ENCODE results near the gene CLDN34.
A peak's percentile ranks its signal among the peaks of the same experiment; 100 is the strongest.

Gene CLDN34

DNA sequence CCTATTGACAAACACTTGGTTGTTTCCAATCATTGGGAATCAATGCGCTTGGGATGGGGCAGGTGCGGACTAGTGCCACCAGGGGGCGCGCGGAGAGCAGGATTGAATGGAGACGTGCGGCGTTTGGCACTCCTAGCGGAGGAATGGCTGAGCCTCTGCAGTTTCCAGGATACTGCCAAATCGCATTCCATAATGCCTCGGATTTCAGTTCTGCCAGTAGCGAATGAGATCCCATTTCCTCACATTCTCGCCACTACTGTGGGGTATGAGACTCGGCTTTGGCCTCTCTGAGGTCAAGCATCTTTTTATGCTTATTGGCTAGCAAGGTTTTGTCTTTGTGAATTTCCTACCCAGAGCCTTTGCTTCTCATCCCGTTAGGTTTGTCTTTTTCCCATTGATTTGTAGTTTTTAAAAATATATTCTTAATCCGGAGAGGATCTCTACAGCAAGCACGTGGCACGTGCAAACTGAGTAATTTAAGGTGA lies 28.7 kb downstream of the CLDN34 start:
- Mint-ChIP-seq H3K27me3 (no peaks in the 10 kb centered on the region), H3K27ac (no peak overlapping the region), H3K4me1 (peaks cover 10 to 15% of the 10 kb centered on the region in 2 donors), H3K9me3 (no peaks in the 10 kb centered on the region), H3K36me3 (no peaks in the 10 kb centered on the region), H3K4me3 (no peak overlapping the region)
- peak; percentile 40 for DNase-seq
- ATAC-seq (replicated peaks), result peak; percentile 53 to 60

GRCh38 chrX:9997041-9997440 lies 29.9 kb downstream of the CLDN34 start:
- Mint-ChIP-seq H3K27me3 (no peaks in the 10 kb centered on the region), H3K9me3 (no peaks in the 10 kb centered on the region), H3K4me1 (peaks cover 10 to 15% of the 10 kb centered on the region in 2 donors), H3K4me3 (no peak overlapping the region), H3K36me3 (no peaks in the 10 kb centered on the region), H3K27ac (peak overlapping the region; percentile 1)
- ATAC-seq (replicated peaks) (no peak), DNase-seq (no peak)

DNA sequence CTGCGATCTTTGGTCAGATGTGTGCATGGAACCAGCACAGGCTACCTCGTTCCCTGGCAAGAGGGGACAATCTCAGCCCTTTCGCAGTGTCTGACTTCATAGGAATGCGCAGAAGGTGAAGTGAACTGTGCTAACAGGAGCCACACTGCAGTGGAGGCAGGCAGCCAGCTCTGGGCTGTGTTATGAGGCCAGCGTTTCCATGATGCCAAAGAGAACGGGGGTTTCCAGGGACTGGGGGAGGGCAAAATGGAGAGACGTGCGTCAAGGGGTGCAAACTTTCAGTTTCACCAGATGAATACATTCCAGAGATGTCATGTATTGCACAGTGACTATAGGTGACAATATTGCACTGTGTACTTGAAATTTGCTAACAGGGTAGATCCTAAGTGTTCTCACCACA lies 30.4 kb downstream of the CLDN34 start:
- Mint-ChIP-seq H3K4me3 (peak overlapping the region in 1 of 2 donors; percentile 43), H3K9me3 (no peaks in the 10 kb centered on the region), H3K27ac (peak overlapping the region; percentile 1), H3K36me3 (no peaks in the 10 kb centered on the region), H3K27me3 (no peaks in the 10 kb centered on the region), H3K4me1 (peaks cover 10 to 15% of the 10 kb centered on the region in 2 donors)
- peak; percentile 83 to 92 for ATAC-seq (replicated peaks)
- DNase-seq, result peak; percentile 49

DNA sequence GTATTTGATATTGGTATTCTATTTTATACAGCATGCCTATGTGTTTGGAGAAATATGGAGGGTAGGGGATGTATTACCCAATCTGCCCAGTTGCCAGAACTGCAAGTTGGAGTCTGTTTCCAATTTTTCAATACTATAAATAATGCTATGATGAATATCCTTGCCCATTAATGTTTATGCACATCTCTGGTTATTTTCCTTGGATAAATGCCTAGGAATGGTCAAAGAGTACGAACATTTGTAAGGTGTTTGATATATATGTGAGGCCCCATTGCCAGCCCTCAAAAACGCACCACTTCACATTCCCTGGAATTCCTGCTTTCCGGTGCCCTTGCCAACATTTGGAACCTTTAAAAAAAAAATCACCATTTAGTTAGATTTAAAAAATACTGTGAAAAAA lies 34.3 kb downstream of the CLDN34 start:
- peaks cover 16 to 24% of the 10 kb centered on the region in 2 donors for H3K4me1 Mint-ChIP-seq
- H3K9me3 Mint-ChIP-seq, result no peaks in the 10 kb centered on the region
- no peaks in the 10 kb centered on the region for H3K27me3 Mint-ChIP-seq
- DNase-seq, result no peak
- H3K27ac Mint-ChIP-seq, result no peak overlapping the region
- no peaks in the 10 kb centered on the region for H3K36me3 Mint-ChIP-seq
- no peak overlapping the region for H3K4me3 Mint-ChIP-seq
- ATAC-seq (replicated peaks), result no peak

GRCh38 chrX:10004832-10005475 lies 37.8 kb downstream of the CLDN34 start:
- Mint-ChIP-seq H3K27me3 (no peaks in the 10 kb centered on the region), H3K36me3 (no peaks in the 10 kb centered on the region), H3K4me1 (peaks cover 3 to 20% of the 10 kb centered on the region in 2 donors), H3K4me3 (no peak overlapping the region), H3K27ac (no peak overlapping the region), H3K9me3 (peaks cover 0 to 1% of the 10 kb centered on the region in 2 donors)
- ATAC-seq (replicated peaks), result no peak
- DNase-seq, result no peak

DNA sequence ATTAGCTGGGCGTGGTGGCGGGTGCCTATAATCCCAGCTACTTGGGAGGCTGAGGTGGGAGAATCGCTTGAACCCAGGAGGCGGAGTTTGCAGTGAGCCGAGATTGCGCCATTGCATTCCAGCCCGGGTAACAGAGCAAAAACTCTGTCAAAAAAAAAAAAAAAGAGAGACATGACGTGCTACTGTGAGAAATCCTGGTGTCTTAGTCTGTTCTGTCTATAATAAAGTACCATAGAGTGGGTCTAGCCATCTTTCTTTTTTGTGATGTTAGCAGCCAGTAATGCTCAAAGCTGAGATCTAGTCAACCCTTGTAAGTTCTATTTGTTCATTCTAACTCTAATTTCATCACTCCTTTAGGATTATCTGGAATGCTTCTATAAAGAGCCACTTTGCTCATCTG lies 38.9 kb downstream of the CLDN34 start:
- no peak overlapping the region for H3K27ac Mint-ChIP-seq
- H3K27me3 Mint-ChIP-seq, result no peaks in the 10 kb centered on the region
- ATAC-seq (replicated peaks), result no peak
- H3K9me3 Mint-ChIP-seq, result peaks cover 0 to 1% of the 10 kb centered on the region in 2 donors
- H3K4me3 Mint-ChIP-seq, result no peak overlapping the region
- peaks cover 11 to 27% of the 10 kb centered on the region in 2 donors for H3K4me1 Mint-ChIP-seq
- no peak for DNase-seq
- H3K36me3 Mint-ChIP-seq, result no peaks in the 10 kb centered on the region

DNA sequence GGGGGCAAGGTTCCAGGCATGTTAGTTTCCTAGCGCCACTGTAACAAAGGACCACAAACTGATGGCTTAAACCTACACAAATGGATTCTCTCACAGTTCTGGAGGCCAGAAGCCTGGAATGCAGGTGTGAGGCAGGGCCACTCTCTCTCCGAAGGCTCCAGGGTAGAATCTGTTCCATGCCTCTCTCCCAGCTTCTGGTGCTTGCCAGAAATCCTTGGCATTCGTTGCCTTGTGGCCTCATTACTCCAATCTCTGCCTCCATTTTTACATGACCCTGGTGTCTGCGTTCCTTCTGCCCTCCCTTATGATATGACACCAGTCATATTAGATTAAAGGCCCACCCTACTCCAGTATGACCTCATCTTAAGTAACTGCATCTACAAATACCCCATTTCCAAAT lies 39.6 kb downstream of the CLDN34 start:
- no peak for DNase-seq
- no peak overlapping the region for H3K27ac Mint-ChIP-seq
- H3K4me3 Mint-ChIP-seq, result no peak overlapping the region
- peaks cover 18 to 34% of the 10 kb centered on the region in 2 donors for H3K4me1 Mint-ChIP-seq
- H3K9me3 Mint-ChIP-seq, result peaks cover 0 to 1% of the 10 kb centered on the region in 2 donors
- ATAC-seq (replicated peaks), result no peak
- H3K36me3 Mint-ChIP-seq, result no peaks in the 10 kb centered on the region
- H3K27me3 Mint-ChIP-seq, result no peaks in the 10 kb centered on the region

GRCh38 chrX:10007621-10008020 lies 40.5 kb downstream of the CLDN34 start:
- Mint-ChIP-seq H3K4me3 (no peak overlapping the region), H3K27me3 (peaks cover 0 to under 1% of the 10 kb centered on the region in 2 donors), H3K36me3 (no peaks in the 10 kb centered on the region), H3K9me3 (peaks cover 0 to 1% of the 10 kb centered on the region in 2 donors), H3K4me1 (peaks cover 22 to 42% of the 10 kb centered on the region in 2 donors), H3K27ac (no peak overlapping the region)
- no peak for DNase-seq
- ATAC-seq (replicated peaks), result peak in 1 of 2 donors; percentile 10

DNA sequence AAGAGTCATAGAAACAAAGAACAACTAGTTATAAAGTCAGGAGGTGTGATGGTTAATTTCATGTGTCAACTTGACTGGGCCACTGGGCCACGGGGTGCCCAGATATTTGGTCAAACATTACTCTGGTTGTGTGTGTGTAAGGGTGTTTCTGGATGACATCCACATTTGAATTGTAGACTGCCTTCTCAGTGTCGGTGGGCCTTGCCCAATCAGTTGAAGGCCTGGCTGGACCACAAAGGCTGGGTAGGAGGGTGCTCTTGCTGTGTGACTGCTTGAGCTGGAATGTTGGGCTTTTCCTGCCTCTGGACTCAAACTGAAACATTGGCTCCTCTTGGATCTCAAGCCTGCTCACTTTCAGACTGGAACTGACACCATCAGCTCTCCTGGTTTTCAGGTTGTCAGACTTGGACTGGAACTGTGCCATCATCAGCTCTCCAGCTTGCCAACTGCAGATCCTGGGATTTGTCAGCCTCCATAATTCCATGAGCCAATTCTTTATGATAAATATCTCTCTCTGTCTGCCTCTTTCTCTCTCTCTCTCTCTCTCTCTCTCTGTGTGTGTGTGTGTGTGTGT lies 41.4 kb downstream of the CLDN34 start:
- Mint-ChIP-seq H3K36me3 (no peaks in the 10 kb centered on the region), H3K9me3 (peaks cover 0 to 1% of the 10 kb centered on the region in 2 donors), H3K4me3 (no peak overlapping the region), H3K27ac (no peak overlapping the region), H3K4me1 (peaks cover 27 to 43% of the 10 kb centered on the region in 2 donors), H3K27me3 (peaks cover 0 to 6% of the 10 kb centered on the region in 2 donors)
- ATAC-seq (replicated peaks) (no peak), DNase-seq (no peak)

GRCh38 chrX:10009741-10010140 lies 42.6 kb downstream of the CLDN34 start:
- DNase-seq (no peak), ATAC-seq (replicated peaks) (no peak)
- Mint-ChIP-seq H3K4me3 (no peak overlapping the region), H3K27ac (peak overlapping the region; percentile 20), H3K4me1 (peaks cover 24 to 43% of the 10 kb centered on the region in 2 donors), H3K27me3 (peaks cover 0 to 6% of the 10 kb centered on the region in 2 donors), H3K36me3 (peaks cover 0 to 4% of the 10 kb centered on the region in 2 donors), H3K9me3 (peaks cover 0 to 1% of the 10 kb centered on the region in 2 donors)

DNA sequence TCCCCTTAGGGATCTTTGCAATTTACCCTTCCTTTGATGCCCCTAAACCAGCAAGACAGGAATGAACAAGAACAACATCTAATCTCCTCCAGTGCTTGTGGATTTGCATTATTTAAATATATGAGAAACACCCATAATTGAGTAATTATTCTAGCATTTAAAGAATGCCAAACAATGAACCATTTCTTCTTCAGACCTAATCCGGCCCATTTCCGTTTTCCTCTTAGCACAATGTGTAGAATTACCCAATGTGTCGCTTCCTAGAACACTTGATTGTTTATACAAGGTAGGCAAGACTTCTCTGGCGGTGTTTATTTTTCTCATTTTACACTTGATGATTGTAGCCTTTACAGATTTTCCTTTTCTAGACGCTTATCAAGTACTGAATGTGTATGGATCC lies 43.5 kb downstream of the CLDN34 start:
- peaks cover 0 to 1% of the 10 kb centered on the region in 2 donors for H3K9me3 Mint-ChIP-seq
- no peak for ATAC-seq (replicated peaks)

DNA sequence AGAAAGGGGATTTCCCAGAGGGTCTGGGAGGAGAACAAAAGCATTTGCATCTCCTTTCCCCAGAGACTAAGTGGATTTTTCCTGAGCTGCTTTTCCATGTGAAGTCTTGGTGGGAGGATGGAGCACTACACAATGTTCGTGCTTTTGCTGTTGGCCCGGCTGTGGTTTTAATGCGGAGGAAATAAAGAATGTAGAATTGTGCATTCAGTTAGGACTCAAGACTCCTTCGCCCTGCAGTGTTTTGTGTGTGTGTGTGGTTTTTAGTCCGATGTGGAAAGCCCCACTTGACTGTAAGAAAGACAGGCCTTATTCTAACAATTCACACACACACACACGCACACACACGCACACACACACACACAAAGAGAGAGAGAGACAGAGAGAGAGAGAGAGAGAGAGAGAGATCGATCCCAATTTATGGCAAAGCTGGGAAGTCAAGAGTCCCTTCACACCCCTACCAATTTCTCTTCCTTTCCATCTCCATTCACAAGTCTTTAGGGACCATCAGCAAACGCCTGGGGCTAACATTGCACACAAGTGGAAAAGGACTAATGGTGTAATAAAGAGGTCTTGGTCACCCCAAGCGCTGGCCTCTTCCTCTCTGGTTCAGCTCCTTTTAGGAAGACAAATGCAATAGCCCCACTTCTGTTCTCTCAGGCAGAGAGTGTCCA lies 44.2 kb downstream of the CLDN34 start:
- peaks cover 0 to 1% of the 10 kb centered on the region in 2 donors for H3K9me3 Mint-ChIP-seq
- H3K27me3 Mint-ChIP-seq, result peaks cover 0 to 6% of the 10 kb centered on the region in 2 donors
- peak overlapping the region; percentile 16 for H3K27ac Mint-ChIP-seq
- H3K36me3 Mint-ChIP-seq, result peaks cover 2 to 5% of the 10 kb centered on the region in 2 donors
- peaks cover 24 to 41% of the 10 kb centered on the region in 2 donors for H3K4me1 Mint-ChIP-seq
- DNase-seq (peak; percentile 28), ATAC-seq (replicated peaks) (peak; percentile 50 to 51)
- H3K4me3 Mint-ChIP-seq, result peak overlapping the region; percentile 23 to 70

More for the DNA sequence above, 43.5 kb downstream of the CLDN34 start:
- DNase-seq, result no peak
- Mint-ChIP-seq H3K4me3 (peak overlapping the region; percentile 23 to 70), H3K27ac (peak overlapping the region; percentile 16), H3K4me1 (peaks cover 24 to 40% of the 10 kb centered on the region in 2 donors), H3K27me3 (peaks cover 0 to 6% of the 10 kb centered on the region in 2 donors), H3K36me3 (peaks cover 0 to 4% of the 10 kb centered on the region in 2 donors)

DNA sequence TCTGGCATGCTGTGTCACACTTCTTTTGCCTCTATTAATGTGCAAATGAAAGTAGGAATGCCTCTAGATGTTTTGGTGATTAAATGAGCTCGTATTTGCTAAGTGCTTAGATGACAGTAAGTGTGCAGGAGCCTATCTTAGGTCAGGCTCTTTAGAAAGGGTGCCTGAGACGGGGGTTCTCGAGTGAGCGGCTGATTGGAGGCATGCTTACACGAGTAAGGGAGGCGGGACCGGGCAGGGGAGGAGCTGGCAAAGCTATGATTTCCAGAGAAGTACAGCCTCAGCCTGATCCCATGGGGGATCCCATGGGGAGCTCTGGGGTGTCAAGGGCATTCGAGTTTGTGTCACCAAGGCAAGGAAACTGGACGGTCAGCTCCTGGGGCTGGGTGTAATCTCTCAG lies 44.8 kb downstream of the CLDN34 start:
- peak; percentile 28 to 34 for ATAC-seq (replicated peaks)
- peaks cover 0 to 1% of the 10 kb centered on the region in 2 donors for H3K9me3 Mint-ChIP-seq
- H3K36me3 Mint-ChIP-seq, result peaks cover 8 to 10% of the 10 kb centered on the region in 2 donors
- no peak for DNase-seq
- H3K4me1 Mint-ChIP-seq, result peaks cover 27 to 44% of the 10 kb centered on the region in 2 donors
- H3K27ac Mint-ChIP-seq, result peak overlapping the region; percentile 16
- peaks cover 0 to 9% of the 10 kb centered on the region in 2 donors for H3K27me3 Mint-ChIP-seq
- peak overlapping the region; percentile 4 to 70 for H3K4me3 Mint-ChIP-seq

Measured in stimulated activated naive B cell treated with anti-CD40 and anti-IgM and Interleukin-4, amounts not matched to agents 10 μg/mL and 1 μg/mL and 100 μg/mL, for 72 hours (primary cell).